Neural cell (in vitro differentiated cells): Measurements from ENCODE around the gene DALRD3. TPM values are rescaled to one million over a fixed set of nuclear protein-coding genes. Genes with fewer than 3 reads are reported as not detected.

Source experiments
- H2AFZ ChIP-seq: fragments of 200-600, 300-800 bp; sonication (generic), shearing (Covaris generic); 2 replicates; pipeline ENCODE4 v1.6.0; 2014; ENCODE audit warnings: low read depth, mild to moderate bottlenecking, antibody characterized with exemption, low read length, moderate library complexity
- H3F3A ChIP-seq: fragments of 200-600 bp; shearing (Covaris generic); 2 replicates; pipeline ENCODE4 v1.6.1; 2016; ENCODE audit warnings: mild to moderate bottlenecking, moderate library complexity, mixed read lengths, antibody characterized with exemption, low read length; ENCODE audit not compliant: insufficient read depth, poor library complexity, severe bottlenecking
- H3K27ac ChIP-seq: fragments of 200-600, 300-800 bp; sonication (generic), shearing (Covaris generic); 2 replicates; pipeline ENCODE4 v1.5.1; 2014; ENCODE audit warnings: mild to moderate bottlenecking, low read length, moderate library complexity
- H3K27me3 ChIP-seq: fragments of 300-800, 200-600 bp; sonication (generic), shearing (Covaris generic); 2 replicates; pipeline ENCODE4 v1.6.0; 2014; ENCODE audit warnings: mild to moderate bottlenecking, low read depth, low read length, moderate library complexity; ENCODE audit not compliant: insufficient read depth
- H3K36me3 ChIP-seq: fragments of 300-800, 200-600 bp; sonication (generic), shearing (Covaris generic); 2 replicates; pipeline ENCODE4 v1.5.1; 2014; ENCODE audit warnings: mild to moderate bottlenecking, antibody characterized with exemption, low read length, moderate library complexity; ENCODE audit not compliant: insufficient read depth
- H3K4me2 ChIP-seq: fragments of 300-800, 200-600 bp; sonication (generic), shearing (Covaris generic); 2 replicates; pipeline ENCODE4 v1.6.0; 2014; ENCODE audit warnings: mild to moderate bottlenecking, low read length
- H3K4me3 ChIP-seq: fragments of 300-800, 200-600 bp; sonication (generic), shearing (Covaris generic); 2 replicates; pipeline ENCODE4 v1.5.1; 2014; ENCODE audit warnings: mild to moderate bottlenecking, low read length, moderate library complexity
- H3K79me2 ChIP-seq: fragments of 200-600 bp; shearing (Covaris generic); replicated peaks from 2 replicates; pipeline ENCODE4 v1.6.0; 2014; ENCODE audit warnings: mild to moderate bottlenecking, low read length, moderate library complexity; ENCODE audit not compliant: insufficient read depth
- H3K9ac ChIP-seq: fragments of 300-800, 200-600 bp; sonication (generic), shearing (Covaris generic); 2 replicates; pipeline ENCODE4 v1.6.1; 2016; ENCODE audit warnings: mild to moderate bottlenecking, low read length, mixed read lengths
- H3K9me2 ChIP-seq: fragments of 200-600 bp; shearing (Covaris generic); 2 replicates; pipeline ENCODE4 v1.6.1; 2016; ENCODE audit warnings: mild to moderate bottlenecking, low read length, mixed read lengths; ENCODE audit not compliant: insufficient read depth
- H3K9me3 ChIP-seq: fragments of 200-600, 300-800 bp; sonication (generic), shearing (Covaris generic); 2 replicates; pipeline ENCODE4 v1.6.1; 2016; ENCODE audit warnings: mild to moderate bottlenecking, mixed run types, low read length, moderate library complexity, mixed read lengths
- H4K20me1 ChIP-seq: fragments of 200-600 bp; shearing (Covaris generic); 2 replicates; pipeline ENCODE4 v1.6.1; 2016; ENCODE audit warnings: mild to moderate bottlenecking, mixed run types; ENCODE audit not compliant: insufficient read depth
- CTCF ChIP-seq: fragments of 450-650 bp; IDR thresholded peaks from 2 replicates; pipeline ENCODE4 v1.5.1; 2014; ENCODE audit warnings: antibody characterized with exemption, mild to moderate bottlenecking, moderate library complexity; ENCODE audit not compliant: poor library complexity, severe bottlenecking
- EP300 ChIP-seq: fragments of 450-650 bp; conservative IDR thresholded peaks from 2 replicates; pipeline ENCODE4 v1.6.1; 2014; ENCODE audit warnings: antibody characterized with exemption, mild to moderate bottlenecking, moderate library complexity; ENCODE audit not compliant: poor library complexity, severe bottlenecking
- EZH2 ChIP-seq: fragments of 200-600, 300-800 bp; shearing (Covaris generic), sonication (generic); IDR thresholded peaks from 2 replicates; pipeline ENCODE4 v1.6.1; 2014; ENCODE audit warnings: antibody characterized with exemption, low read length, borderline replicate concordance, mild to moderate bottlenecking; ENCODE audit not compliant: insufficient read depth, poor library complexity, severe bottlenecking
- MXI1 ChIP-seq: fragments of 450-650 bp; conservative IDR thresholded peaks from 2 replicates; pipeline ENCODE4 v1.6.1; 2014; ENCODE audit warnings: antibody characterized with exemption, mild to moderate bottlenecking; ENCODE audit not compliant: poor library complexity, severe bottlenecking
- POLR2AphosphoS5 ChIP-seq: IDR thresholded peaks from 2 replicates; pipeline ENCODE4 v1.6.1; 2012
- RAD21 ChIP-seq: fragments of 450-650 bp; conservative IDR thresholded peaks from 2 replicates; pipeline ENCODE4 v1.6.1; 2014; ENCODE audit warnings: antibody characterized with exemption, mild to moderate bottlenecking, moderate library complexity
- REST ChIP-seq: IDR thresholded peaks from 2 replicates; pipeline ENCODE4 v1.6.1; 2012; ENCODE audit warnings: borderline replicate concordance
- SMC3 ChIP-seq: fragments of 450-650 bp; conservative IDR thresholded peaks from 2 replicates; pipeline ENCODE4 v1.6.1; 2014; ENCODE audit warnings: antibody characterized with exemption, mild to moderate bottlenecking, moderate library complexity; ENCODE audit not compliant: poor library complexity
- TAF1 ChIP-seq: IDR thresholded peaks from 2 replicates; pipeline ENCODE4 v1.6.1; 2012; ENCODE audit warnings: low read depth
- polyA plus RNA-seq: library from polyadenylated mRNA; depleted of rRNA; stranded (reverse); fragments of >200 nt; gene quantifications from 2 replicates; pipeline ENCODE4 v1.2.3, GENCODE V29; 2014

DALRD3 gene
- polyA plus RNA-seq, 1 donor from 2014 or later, result 121 TPM

- Histone ChIP-seq H3K9me3 (no peaks in the 10 kb centered on the region), H3K9me2 (no peaks in the 10 kb centered on the region), H3K9ac (no peak overlapping the region), H4K20me1 (peaks cover 4% of the 10 kb centered on the region), H3K36me3 (no peaks in the 10 kb centered on the region), H3K27ac (no peak overlapping the region), H3K4me3 (no peak overlapping the region), H3K79me2 (peaks cover 21% of the 10 kb centered on the region), H3F3A (no peaks in the 10 kb centered on the region), H3K4me2 (no peak overlapping the region), H2AFZ (no peak overlapping the region), H3K27me3 (no peaks in the 10 kb centered on the region)
- TF ChIP-seq POLR2AphosphoS5, result no peak
- TF ChIP-seq MXI1, result no peak
- no peak for TF ChIP-seq EP300
- TF ChIP-seq TAF1, result no peak
These were observed 13.8 kb downstream of the DALRD3 start for GRCh38 chr3:49004352-49005302.

- no peak for TF ChIP-seq REST
- TF ChIP-seq MXI1, result no peak
- TF ChIP-seq EZH2, result no peak
- TF ChIP-seq SMC3, result no peak
- no peak overlapping the region for H3K4me2 ChIP-seq
- H3K79me2 ChIP-seq, result no peaks in the 10 kb centered on the region
- no peak overlapping the region for H3K9ac ChIP-seq
- no peak overlapping the region for H3K27ac ChIP-seq
- H3K27me3 ChIP-seq, result no peaks in the 10 kb centered on the region
- H3K9me3 ChIP-seq, result no peaks in the 10 kb centered on the region
- no peaks in the 10 kb centered on the region for H3F3A ChIP-seq
- H2AFZ ChIP-seq, result no peak overlapping the region
- H3K4me3 ChIP-seq, result no peak overlapping the region
- H3K9me2 ChIP-seq, result no peaks in the 10 kb centered on the region
- no peaks in the 10 kb centered on the region for H4K20me1 ChIP-seq
- no peaks in the 10 kb centered on the region for H3K36me3 ChIP-seq
These were observed 17.2 kb downstream of the DALRD3 start for GRCh38 chr3:49001155-49001554.

GRCh38 chr3:48999085-48999858 lies 19.1 kb downstream of the DALRD3 start:
- Histone ChIP-seq H3K9me2 (no peaks in the 10 kb centered on the region), H3K79me2 (no peaks in the 10 kb centered on the region), H3F3A (no peaks in the 10 kb centered on the region), H3K4me2 (no peak overlapping the region), H3K9me3 (no peaks in the 10 kb centered on the region), H3K27ac (peak overlapping the region; percentile 80), H3K36me3 (no peaks in the 10 kb centered on the region), H3K27me3 (no peaks in the 10 kb centered on the region), H2AFZ (no peak overlapping the region), H3K9ac (no peak overlapping the region), H4K20me1 (no peaks in the 10 kb centered on the region), H3K4me3 (no peak overlapping the region)
- TF ChIP-seq CTCF (no peak), EZH2 (no peak), POLR2AphosphoS5 (no peak), RAD21 (no peak), EP300 (no peak), SMC3 (no peak), MXI1 (no peak), TAF1 (no peak), REST (no peak)
